ENCODE results near the gene POLR2F. TPM values are rescaled to one million over a fixed set of nuclear protein-coding genes. Genes with fewer than 3 reads are reported as not detected.

Gene POLR2F
- total RNA-seq, 1 donor from 2014 or later = 136 TPM

- no peak for DNase-seq (ENCODE audit: low read depth)
- TF ChIP-seq, protein P1, sequence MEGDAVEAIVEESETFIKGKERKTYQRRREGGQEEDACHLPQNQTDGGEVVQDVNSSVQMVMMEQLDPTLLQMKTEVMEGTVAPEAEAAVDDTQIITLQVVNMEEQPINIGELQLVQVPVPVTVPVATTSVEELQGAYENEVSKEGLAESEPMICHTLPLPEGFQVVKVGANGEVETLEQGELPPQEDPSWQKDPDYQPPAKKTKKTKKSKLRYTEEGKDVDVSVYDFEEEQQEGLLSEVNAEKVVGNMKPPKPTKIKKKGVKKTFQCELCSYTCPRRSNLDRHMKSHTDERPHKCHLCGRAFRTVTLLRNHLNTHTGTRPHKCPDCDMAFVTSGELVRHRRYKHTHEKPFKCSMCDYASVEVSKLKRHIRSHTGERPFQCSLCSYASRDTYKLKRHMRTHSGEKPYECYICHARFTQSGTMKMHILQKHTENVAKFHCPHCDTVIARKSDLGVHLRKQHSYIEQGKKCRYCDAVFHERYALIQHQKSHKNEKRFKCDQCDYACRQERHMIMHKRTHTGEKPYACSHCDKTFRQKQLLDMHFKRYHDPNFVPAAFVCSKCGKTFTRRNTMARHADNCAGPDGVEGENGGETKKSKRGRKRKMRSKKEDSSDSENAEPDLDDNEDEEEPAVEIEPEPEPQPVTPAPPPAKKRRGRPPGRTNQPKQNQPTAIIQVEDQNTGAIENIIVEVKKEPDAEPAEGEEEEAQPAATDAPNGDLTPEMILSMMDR (conservative IDR thresholded peaks at IDR 0.05; ENCODE audit: low read depth, low read length) = no peak
- H3K4me3 ChIP-seq (ENCODE audit: low read depth, low read length) = no peak overlapping the region
Measured at GRCh38 chr22:37989146-37990045, 35.9 kb downstream of the POLR2F start.

- DNase-seq (ENCODE audit: low read depth) = no peak
- TF ChIP-seq, protein P1 (conservative IDR thresholded peaks at IDR 0.05; ENCODE audit: low read depth, low read length) = no peak
- no peak overlapping the region for H3K4me3 ChIP-seq (ENCODE audit: low read depth, low read length)
Measured at GRCh38 chr22:37990301-37990700, 36.8 kb downstream of the POLR2F start.

GRCh38 chr22:37990862-37991261 lies 37.4 kb downstream of the POLR2F start:
- H3K4me3 ChIP-seq (ENCODE audit: low read depth, low read length) = no peak overlapping the region
- TF ChIP-seq, protein P1 (conservative IDR thresholded peaks at IDR 0.05; ENCODE audit: low read depth, low read length) = no peak
- no peak for DNase-seq (ENCODE audit: low read depth)

DNA sequence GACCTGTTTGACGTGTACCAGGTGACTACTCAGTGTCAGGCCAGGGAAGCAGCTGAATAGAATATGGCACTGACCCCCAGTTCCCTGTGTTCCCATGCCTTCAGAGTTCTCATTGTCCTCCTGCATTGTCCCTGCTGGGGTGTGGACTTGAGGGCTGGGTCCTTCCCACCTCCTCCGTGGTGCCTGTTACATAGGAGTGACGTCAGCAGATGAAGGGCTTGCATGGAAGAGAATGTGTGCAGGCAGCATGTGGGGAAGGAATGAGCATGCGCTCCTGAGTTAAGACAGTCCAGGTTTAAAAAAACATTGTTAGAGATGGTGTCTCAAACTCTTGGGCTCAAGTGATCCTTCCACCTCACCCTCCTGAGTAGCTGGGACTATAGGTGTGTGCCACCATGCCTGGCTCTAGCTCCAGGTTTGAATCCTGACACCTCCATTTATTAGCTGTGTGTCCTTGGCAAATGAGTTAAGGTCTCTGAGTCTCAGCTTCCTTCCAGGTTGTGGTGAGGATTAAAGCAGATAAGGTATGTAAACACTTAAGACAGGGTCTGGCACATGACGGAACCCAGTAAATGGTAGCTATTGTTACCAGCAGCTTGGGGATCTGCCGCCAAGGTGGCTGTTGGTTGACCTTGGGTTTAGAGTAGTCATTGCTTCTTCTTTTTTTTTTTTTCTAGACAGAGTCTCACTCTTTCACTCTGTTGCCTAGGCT lies 38.4 kb downstream of the POLR2F start:
- DNase-seq (ENCODE audit: low read depth) = no peak
- H3K4me3 ChIP-seq (ENCODE audit: low read depth, low read length) = no peak overlapping the region
- TF ChIP-seq, protein P1 (conservative IDR thresholded peaks at IDR 0.05; ENCODE audit: low read depth, low read length) = no peak

DNA sequence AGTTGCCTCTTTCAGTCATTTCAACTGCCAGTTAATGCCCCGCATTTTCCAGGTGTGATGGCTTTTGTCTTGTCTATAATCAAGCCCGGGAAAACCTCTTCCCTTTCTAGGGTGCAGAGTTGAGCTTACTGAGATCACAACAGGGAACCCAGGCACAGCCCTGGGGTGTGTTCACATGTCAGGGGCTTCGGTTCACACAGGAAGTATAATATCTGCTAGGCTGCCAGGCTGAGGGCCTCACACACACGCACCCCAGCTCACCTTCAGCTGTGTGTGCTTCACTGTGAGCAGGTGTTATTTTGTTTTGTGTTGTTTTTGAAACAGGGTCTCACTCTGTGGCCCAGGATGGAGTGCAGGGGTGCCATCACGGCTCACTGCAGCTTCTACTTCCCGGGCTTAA lies 40.5 kb downstream of the POLR2F start:
- TF ChIP-seq, protein P1 (conservative IDR thresholded peaks at IDR 0.05; ENCODE audit: low read depth, low read length) = no peak
- no peak for DNase-seq (ENCODE audit: low read depth)
- H3K4me3 ChIP-seq (ENCODE audit: low read depth, low read length) = no peak overlapping the region

- no peak for DNase-seq (ENCODE audit: low read depth)
- no peak overlapping the region for H3K4me3 ChIP-seq (ENCODE audit: low read depth, low read length)
- TF ChIP-seq, protein P1 (conservative IDR thresholded peaks at IDR 0.05; ENCODE audit: low read depth, low read length) = no peak
Measured at GRCh38 chr22:37994982-37995381, 41.5 kb downstream of the POLR2F start.

Data from epithelial cell of proximal tubule (primary cell).